NCI-H2107 treated with DMSO at 0.1 percent for 48 hours (cell line): Measurements from ENCODE around the gene BEGAIN.
A peak's percentile ranks its signal among the peaks of the same experiment; 100 is the strongest.

Experiments used
- DNase-seq: peaks from one replicate; lab custom pipeline; 2025; ENCODE audit not compliant: unreplicated experiment; lab: John Stamatoyannopoulos, UW

BEGAIN gene

GRCh38 chr14:100602621-100603230 is 15.5 kb upstream of the BEGAIN start:
- no peak for DNase-seq

- no peak for DNase-seq
Measured at GRCh38 chr14:100601914-100602313, 14.7 kb upstream of the BEGAIN start.

GRCh38 chr14:100601064-100601463 is 13.8 kb upstream of the BEGAIN start:
- DNase-seq: no peak

GRCh38 chr14:100599981-100600380 is 12.8 kb upstream of the BEGAIN start:
- no peak for DNase-seq

- DNase-seq: no peak
Measured at GRCh38 chr14:100594625-100594951, 7.4 kb upstream of the BEGAIN start.

GRCh38 chr14:100593751-100594624 is 6.8 kb upstream of the BEGAIN start:
- DNase-seq: no peak

GRCh38 chr14:100592972-100593371 is 5.8 kb upstream of the BEGAIN start:
- DNase-seq: no peak

- DNase-seq: no peak
Measured at GRCh38 chr14:100592461-100592891, 5.3 kb upstream of the BEGAIN start.

GRCh38 chr14:100591453-100592371 is 4.5 kb upstream of the BEGAIN start:
- no peak for DNase-seq

- DNase-seq: no peak
Measured at GRCh38 chr14:100590726-100591452, 3.7 kb upstream of the BEGAIN start.

- DNase-seq: peak; percentile 74
Measured at GRCh38 chr14:100589760-100590469, 2.7 kb upstream of the BEGAIN start.

GRCh38 chr14:100589071-100589759 is 2.0 kb upstream of the BEGAIN start:
- DNase-seq: no peak

- DNase-seq: no peak
Measured at GRCh38 chr14:100588671-100589070, 1.5 kb upstream of the BEGAIN start.

GRCh38 chr14:100587763-100588411 is 670 bp upstream of the BEGAIN start:
- no peak for DNase-seq

GRCh38 chr14:100586403-100587085 is 673 bp downstream of the BEGAIN start:
- no peak for DNase-seq

GRCh38 chr14:100586153-100586402 is 1.1 kb downstream of the BEGAIN start:
- DNase-seq: no peak

GRCh38 chr14:100585448-100586152 is 1.6 kb downstream of the BEGAIN start:
- no peak for DNase-seq
